GM18505 (cell line): ENCODE results near the gene TP53RK.

Experiments
- ATAC-seq: cut with Tn5 transposase; IDR thresholded peaks from one replicate; pipeline ENCODE4 v1.9.1; 2021; ENCODE audit not compliant: unreplicated experiment
- POLR2A ChIP-seq: IDR thresholded peaks from 4 replicates; pipeline ENCODE4 v1.6.1; 2011; ENCODE audit warnings: borderline replicate concordance; ENCODE audit not compliant: insufficient read depth, insufficient read length; ENCODE audit errors: extremely low read depth

The TP53RK gene

GRCh38 chr20:46641424-46641823 is 47.8 kb downstream of the TP53RK start:
- no peak for TF ChIP-seq POLR2A
- ATAC-seq, result no peak

GRCh38 chr20:46640536-46641311 is 48.5 kb downstream of the TP53RK start:
- TF ChIP-seq POLR2A, result no peak
- ATAC-seq, result no peak

- TF ChIP-seq POLR2A, result no peak
- no peak for ATAC-seq
Measured at GRCh38 chr20:46640044-46640443, 49.2 kb downstream of the TP53RK start.

- TF ChIP-seq POLR2A, result no peak
- ATAC-seq, result no peak
Measured at GRCh38 chr20:46639587-46639986, 49.7 kb downstream of the TP53RK start.

GRCh38 chr20:46638898-46639274 is 50.4 kb downstream of the TP53RK start:
- no peak for ATAC-seq
- no peak for TF ChIP-seq POLR2A

- ATAC-seq, result no peak
- TF ChIP-seq POLR2A, result no peak
Measured at GRCh38 chr20:46638134-46638897, 50.9 kb downstream of the TP53RK start.

- TF ChIP-seq POLR2A, result no peak
- no peak for ATAC-seq
Measured at GRCh38 chr20:46637427-46638133, 51.7 kb downstream of the TP53RK start.

GRCh38 chr20:46637020-46637419 is 52.2 kb downstream of the TP53RK start:
- no peak for ATAC-seq
- TF ChIP-seq POLR2A, result no peak

GRCh38 chr20:46636514-46636913 is 52.7 kb downstream of the TP53RK start:
- ATAC-seq, result no peak
- no peak for TF ChIP-seq POLR2A

- no peak for ATAC-seq
- TF ChIP-seq POLR2A, result no peak
Measured at GRCh38 chr20:46635514-46636136, 53.6 kb downstream of the TP53RK start.

- TF ChIP-seq POLR2A, result no peak
- no peak for ATAC-seq
Measured at GRCh38 chr20:46634528-46634927, 54.7 kb downstream of the TP53RK start.
